ENCODE measurements around the gene RPGRIP1.
A peak's percentile ranks its signal among the peaks of the same experiment; 100 is the strongest.
"Not testable (repeated sequence)": the region's sequence is repeated elsewhere in the genome, so short reads cannot be mapped to it uniquely, and the experiment has no call there.

The RPGRIP1 gene

DNA sequence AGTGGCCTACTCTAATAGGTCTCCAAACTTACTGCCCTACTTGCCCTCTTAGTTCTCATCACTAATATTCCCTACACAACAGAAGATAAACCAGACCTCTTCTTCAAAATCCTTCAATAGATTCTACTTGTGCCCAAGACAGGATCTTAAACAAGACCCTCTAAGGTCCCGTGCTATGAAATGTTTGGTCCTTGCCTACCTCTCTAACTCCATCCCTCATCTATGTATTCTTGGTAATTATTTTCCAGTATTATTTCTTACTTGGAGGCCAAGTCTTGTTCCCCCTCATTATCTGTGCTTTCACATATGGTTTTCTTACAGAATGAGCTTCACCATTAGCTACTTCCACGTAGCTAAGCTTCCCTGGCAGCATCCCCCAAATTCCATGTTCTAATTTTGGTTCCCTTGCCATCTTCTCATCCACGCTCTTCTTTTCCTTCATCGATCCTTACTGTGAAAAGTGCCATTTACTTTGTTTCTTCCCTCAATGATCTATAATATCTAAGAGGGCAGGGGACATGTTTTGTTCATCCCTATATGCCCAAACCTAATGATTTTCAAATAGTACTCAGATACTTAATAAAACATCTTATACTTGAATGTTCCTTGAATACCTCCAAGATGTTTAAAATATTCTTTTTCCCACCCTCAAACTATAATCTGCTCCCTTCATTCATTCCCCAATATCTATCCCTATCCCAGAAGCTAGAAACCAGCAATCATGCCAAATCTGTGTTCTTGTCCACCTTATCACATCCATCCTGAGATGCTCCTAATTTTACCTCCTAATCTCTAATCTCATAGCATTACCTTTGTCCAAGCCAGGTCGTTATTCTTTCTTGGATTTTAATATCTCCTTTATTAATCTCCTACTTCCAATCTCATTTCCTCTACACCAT lies 20.7 kb upstream of the RPGRIP1 start:
- DNase-seq = no peak

DNA sequence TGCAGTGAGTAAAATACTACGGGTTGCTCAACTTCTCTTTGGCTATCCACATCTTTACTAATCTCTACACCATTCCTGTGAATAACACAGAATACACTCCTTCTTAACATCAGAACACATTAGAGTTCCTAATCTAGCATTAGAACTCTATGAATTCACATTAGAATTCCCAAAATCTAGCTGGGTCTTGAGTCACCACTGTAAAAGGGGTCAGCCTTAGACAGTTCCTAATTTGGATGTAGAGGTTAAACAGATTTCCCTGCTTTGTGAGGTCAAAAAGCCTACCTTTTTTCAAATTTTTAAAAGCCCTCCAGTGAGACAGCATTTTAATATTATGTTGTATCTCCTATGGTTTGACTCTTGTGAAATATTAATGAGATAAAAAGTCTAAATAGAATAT lies 18.1 kb upstream of the RPGRIP1 start:
- no peak for DNase-seq

DNA sequence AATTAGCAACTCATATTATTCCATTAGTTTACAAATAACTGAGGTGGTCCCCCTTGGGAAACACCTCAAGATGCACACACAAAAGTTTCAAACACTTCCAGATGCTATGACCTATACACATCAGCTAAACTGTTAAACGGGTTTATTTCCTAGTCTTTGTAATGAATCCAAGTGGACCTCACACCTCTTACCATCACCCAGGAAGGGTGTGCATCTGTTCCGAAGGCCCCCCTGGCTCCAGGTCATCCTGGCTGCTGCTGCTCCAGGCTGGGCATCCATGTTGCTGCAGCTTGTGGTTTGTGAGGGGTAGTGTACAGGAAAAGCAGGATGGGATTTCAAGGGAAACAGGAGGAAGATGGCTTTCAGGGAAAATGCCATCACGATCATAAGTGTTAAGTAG lies 17.5 kb upstream of the RPGRIP1 start:
- no peak for DNase-seq

DNA sequence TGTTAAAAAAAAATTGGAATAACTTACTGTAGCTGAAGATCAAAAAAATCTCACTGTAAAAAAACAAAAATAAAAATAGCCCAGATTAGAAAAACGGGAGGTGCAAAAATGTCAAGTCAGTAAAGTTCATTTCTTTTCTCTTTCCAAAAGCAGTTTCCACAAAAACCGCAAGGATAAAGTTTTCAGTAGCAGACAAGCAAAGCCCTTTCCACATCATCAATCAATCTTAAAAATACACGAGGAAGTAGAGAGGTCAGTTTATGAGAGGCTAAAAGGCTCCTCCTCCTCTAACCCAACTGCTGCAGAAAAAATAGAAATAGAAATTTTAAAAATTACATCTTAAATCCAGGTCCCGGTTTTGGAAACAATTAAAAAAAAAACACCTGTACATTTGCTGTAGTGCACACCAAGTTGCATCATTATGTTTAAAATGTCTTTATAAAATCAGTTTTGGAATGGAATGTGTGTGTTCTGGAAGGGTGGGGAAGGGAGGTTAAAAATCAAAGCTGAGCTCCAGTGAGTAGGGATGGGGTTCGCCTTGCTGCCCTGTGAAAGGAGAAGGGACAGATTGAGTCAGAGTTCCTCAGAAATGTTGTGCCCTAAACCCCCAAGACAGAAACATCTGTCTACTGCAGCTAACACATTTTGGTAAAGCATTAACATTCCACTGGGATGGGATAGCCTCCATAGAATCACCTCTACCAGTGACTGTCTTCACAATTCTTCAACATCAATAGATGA lies 16.4 kb upstream of the RPGRIP1 start:
- no peak for DNase-seq

DNA sequence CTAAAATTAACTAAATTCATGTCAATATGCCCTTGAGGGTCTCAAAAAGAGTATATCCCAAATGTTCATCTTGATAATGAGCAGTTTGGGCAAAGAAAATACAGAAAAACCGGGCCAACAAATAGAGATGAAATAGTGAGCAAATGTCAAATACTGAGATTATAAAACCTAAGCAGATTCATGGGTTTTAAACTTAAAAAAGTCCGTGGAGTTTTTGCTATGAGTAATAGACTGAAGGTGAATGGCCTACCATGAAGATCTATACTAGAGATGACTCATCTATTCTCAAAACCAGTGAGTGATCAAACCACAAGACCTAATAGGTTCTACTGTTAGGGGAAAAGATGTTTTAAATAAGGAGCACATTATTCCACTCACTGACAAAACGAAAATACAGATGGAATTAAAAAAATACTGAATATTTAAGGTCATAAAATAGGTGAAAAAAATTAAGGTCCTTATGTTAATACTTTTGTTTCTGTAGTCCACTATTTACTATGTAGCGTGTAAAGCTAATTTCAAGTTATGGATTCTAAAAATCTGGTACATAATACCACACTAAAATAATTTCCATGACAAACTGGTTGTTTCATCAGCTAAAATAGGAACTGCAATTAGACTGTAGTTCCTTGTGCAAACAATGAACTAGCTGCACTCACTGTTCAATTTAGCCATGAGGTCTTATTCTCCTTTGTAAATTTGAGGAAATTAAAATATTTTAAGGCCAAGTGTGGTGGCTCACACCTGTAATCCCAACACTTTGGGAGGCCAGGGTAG lies 15.7 kb upstream of the RPGRIP1 start:
- no peak for DNase-seq

DNA sequence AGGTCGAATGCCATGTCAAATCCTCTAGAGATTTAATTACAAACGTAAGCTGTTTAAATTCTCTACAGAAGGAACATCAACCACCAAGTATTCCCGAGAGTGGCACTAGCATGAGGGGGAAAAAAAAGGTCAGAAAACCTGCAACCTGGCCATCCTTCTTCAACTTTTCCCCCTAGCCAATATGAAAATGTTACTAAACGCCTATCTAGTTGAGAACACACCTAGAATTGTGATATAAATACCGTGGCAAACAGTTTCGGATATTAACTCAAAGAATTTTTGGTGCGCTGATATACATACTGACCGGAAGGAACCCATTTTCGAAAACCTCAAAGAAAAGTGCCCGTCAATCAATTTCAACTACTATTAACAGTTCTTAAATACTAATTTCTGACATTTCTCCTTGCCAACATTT lies 12.4 kb upstream of the RPGRIP1 start:
- no peak for DNase-seq

DNA sequence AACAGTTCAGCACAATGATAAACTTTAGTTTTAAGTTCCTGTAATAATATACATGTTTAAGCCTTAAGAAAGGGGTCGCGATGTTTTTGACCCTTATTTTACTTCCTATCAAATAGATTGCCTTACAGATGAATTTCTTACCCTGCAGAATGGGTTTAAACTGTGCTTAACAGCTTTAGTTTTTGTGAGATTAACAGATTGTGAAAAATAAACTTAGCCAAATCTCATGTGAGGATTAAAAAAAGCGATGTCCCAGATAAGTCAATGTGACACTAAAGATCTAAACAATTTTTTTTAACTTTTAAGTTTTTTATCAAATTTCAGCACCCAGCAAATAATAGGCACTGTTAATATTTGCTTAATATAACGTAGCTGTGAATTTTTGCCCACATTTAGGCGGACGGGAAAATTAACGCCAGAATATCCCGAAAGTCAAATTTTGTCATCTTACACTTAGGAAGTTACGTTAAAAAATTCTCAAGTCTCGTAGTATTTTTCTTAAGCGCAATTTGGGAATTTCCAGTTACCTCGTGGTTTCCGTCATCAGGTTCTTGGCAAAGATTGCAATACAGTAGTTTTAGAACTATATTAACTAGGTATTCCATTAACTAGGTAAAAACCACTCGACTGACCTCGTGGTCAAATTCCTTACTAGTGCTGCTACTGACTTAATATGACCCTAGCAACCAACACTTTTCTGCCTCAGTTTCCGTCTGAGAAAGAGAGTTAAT lies 11.8 kb upstream of the RPGRIP1 start:
- no peak for DNase-seq

DNA sequence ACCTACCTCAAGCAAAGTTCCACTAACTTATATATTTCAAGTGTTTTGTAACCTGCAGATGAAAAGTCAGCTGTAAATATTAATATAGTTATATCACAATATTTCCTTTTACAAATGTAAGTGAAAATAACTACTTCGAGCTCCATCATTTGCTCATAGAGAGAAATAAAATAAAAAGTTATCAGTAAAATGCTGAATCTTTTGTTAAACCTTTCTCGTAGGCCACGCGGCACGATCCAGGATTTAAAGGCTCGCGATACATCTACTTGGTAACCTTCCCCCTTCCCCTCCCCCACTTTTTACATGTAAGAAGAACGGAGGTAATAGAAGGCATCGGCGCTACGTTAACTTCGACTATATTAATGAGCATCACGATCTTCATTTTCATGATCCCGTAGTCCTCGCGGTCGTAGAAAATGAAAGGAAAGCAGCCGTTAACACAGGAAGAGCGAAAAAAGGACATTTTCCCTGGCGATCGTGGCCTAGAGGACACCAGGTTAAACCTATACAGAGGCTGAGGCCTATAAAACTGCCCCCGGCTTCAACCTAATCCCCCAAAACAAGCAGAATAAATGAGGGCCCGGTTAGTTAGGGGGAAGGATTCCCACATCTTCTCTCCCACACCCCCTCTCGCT lies 11.1 kb upstream of the RPGRIP1 start:
- no peak for DNase-seq

DNA sequence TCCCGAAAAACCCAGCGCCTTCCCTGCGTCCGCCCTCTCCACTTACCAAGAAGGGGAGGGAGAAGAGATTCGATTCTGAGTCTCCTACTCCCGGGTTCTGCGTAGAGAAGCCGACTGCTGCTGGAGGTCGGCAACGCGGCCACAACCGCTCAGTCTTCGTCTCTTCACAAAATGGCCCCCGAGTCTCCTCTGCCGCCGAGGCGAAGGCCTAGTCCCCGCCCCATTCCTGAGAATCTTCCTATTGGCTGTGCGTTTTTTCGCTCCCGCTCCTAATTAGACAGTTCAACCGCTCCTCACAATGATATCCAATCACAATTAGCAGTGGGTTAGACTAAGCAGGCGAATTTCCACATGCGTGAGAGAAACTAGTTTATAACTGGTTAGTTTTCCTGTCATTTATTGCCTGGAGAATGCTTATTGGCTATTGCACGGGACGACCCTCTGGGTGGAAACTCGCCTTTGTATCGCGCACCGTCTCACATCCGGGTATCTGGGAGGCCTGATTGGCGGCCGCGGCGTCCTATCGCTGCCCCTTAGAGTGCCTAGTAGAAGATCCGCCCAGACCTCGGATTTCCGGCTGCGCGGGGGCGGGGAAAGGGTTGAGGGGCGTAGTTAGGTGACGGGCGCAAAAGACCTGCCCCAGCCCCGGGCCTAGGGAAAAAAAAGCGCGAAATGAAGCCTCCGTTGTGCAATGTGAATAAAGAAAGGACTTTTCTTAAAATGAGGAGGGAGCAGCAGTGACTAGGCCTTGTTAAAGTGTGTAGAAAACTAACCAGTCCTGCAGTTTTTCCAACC lies 10.4 kb upstream of the RPGRIP1 start, which contains the start of gene HNRNPC:
Gene HNRNPC, minus strand, starts transcription at position 191 of the 795 bp plus-strand sequence. CDS start 35,249 bp downstream, outside the sequence.
- peak; percentile 100 for DNase-seq

DNA sequence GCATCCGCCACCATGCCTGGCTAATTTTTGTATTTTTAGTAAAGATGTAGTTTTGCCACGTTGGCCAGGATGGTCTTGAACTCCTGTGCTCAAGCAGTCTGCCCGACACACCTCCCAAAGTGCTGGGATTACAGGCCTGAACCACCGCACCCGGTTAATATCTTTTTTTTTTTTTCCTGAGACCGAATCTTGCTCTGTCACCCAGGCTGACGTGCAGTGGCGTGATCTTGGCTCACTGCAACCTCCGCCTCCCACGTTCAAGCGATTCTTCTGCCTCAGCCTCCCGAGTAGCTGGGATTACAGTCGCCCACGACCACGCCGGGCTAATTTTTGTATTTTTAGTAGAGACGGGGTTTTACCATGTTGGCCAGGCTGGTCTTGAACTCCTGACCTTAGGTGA lies 7.2 kb upstream of the RPGRIP1 start:
- not testable (repeated sequence) for DNase-seq

DNA sequence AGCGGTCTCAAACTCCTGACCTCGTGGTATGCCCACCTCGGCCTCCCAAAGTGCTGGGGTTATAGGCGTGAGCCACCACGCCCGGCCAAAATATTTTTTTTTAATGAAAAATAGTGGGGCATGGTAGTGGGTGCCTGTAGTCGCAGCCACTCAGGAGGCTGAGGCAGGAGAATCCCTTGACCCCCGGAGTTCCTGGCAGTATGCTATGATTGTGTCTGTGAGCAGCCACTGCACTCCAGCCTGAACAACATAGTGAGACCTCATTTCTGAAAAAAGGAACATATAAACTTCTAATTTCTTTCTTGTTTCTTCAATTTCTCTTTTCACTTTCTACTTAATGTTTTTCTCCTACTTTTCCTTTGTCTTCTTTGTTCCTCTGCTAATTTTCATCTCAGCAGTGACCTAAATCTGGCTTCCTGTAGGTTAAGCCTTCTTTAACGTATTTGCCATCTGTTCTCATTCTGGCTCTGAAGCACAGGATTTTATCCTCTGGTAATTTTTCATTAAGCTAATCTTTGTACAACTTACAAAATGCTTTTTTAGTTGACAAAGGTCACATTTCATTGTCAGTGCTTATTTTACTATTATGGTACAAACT lies 4.5 kb upstream of the RPGRIP1 start:
- no peak for DNase-seq

DNA sequence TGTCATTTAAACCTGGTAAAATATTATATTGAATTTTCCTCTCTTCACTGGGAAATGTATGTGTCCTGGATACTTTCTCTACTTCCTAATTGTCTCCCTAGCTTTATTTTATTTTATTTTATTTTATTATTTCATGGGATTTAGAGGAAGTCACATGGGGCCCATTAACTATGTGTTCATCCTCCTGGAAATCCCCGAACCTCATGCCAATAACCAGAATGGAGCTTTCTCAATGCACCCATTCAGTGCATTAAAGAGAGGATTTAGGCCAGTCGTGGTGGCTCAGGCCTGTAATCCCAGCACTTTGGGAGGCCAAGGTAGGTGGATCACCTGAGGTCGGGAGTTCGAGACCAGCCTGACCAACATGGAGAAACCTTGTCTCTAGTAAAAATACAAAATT lies 1.3 kb upstream of the RPGRIP1 start:
- no peak for DNase-seq

DNA sequence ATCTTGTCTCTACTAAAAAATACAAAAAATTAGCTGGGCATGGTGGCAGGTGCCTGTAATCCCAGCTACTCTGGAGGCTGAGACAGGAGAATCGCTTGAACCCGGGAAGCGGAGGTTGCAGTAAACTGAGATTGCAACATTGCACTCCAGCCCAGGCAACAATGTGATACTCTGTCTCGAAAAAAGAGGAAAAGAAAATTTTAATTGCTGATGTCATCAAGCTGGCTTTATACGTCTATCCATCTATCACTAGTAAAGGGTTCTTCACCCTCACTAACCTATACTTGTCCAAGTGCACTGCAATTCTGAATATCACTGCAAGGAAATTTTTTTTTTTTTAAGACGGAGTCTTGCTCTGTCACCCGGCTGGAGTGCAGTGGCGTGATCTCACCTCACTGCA lies 2.0 kb downstream of the RPGRIP1 start:
- not testable (repeated sequence) for DNase-seq

DNA sequence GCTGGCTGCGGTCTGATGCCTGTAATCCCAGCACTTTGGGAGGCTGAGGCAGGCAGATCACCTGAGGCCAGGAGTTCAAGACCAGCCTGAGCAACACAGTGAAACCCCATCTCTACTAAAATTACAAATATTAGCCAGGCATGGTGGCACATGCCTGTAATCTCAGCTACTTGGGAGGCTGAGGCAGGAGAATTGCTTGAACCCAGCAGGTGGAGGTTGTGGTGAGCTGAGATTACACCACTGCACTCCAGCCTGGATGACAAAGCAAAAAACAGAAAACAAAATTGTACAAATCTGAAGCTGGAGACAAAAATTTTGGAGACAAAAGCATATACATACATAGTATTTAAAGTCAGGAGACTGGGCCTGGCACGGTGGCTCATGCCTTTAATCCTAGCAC lies 6.6 kb downstream of the RPGRIP1 start:
- not testable (repeated sequence) for DNase-seq

DNA sequence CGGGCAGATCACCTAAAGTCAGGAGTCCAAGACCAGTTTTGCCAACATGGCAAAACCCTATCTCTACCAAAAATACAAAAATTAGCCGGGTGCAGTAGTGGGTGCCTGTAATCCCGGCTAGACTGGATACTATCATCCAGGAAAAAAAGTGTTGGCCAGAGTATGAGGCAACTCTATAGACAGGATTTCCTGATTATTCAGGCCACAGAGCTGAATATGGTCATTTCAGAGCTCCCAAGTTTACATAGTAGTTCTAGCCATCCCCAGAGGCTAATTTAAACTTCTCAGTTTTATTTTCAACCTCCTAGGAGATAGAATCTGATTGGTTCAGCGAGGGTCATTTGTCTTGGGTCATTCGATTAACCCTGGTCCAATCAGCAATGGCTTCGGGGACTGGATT lies 7.3 kb downstream of the RPGRIP1 start:
- no peak for DNase-seq

DNA sequence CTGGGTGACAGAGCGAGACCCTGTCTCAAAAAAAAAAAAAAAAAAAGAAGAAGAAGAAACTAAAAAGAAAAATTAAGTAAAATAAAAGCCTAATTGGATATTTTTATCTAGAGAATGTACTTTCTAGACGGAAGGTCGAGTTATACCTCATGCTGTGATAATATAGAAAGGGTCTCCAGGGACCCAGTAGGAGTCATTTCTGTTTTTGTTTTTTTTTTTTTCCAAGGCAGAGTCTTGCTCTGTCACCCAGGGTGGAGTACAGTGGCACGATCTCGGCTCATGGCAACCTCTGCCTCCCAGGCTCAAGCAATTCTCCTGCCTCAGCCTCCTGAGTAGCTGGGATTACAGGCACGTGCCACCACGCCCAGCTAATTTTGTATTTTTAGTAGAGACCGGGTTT lies 14.1 kb downstream of the RPGRIP1 start:
- DNase-seq = not testable (repeated sequence)

DNA sequence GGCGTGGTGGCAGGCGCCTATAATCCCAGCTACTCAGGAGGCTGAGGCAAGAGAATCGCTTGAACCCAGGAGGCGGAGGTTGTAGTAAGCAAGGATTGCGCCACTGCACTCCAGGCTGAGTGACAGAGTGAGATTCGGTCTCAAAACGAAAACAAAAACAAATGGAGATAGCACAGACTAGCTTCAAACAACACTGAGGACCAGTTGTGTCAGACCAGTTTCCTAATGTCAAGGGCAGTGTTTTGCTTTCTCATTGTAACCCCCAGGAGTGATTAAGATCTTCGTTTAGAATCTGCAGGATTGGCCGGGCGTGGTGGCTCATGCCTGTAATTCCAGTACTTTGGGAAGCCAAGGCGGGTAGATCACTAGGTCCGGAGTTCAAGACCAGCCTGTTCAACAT lies 18.5 kb downstream of the RPGRIP1 start:
- DNase-seq = no peak

DNA sequence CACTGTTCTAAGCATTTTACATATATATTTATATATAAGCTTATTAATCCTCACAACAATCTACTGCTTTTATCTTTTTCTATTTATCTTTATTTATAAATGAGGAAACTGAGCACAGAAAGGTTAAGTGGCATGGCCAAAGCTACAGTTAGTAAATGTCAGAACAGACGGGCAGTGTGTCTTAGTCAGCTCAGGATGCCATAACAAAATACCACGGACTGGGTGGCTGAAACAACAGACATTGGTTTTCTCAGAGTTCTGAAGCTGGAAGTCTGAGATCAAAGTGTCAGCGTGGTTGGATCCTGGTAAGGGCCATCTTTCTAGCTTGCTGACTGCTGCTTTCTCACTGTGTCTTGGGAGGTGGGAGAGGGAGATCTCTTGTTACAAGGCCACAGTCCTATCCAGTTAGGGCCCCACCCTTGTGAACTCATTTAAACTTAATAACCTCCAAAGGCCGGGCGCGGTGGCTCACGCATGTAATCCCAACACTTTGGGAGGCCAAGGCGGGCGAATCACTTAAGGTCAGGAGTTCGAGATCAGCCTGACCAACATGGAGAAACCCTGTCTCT lies 19.8 kb downstream of the RPGRIP1 start:
- DNase-seq = no peak

DNA sequence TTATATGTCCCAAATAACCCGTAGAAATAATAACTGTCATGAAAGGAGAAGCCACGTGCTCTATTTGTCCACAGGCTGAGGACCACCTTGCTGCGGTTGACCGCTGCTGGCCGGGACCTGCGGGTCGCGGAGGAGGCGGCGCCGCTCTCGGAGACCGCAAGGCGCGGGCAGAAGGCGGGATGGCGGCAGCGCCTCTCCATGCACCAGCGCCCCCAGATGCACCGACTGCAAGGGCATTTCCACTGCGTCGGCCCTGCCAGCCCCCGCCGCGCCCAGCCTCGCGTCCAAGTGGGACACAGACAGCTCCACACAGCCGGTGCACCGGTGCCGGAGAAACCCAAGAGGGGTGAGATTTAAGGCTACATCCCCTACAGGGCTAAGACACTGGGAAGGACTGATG lies 21.0 kb downstream of the RPGRIP1 start:
- DNase-seq = peak in 1 of 2 experiments; percentile 2

All from activated CD4-positive, alpha-beta T cell treated with anti-CD3 and anti-CD28 coated beads, Interleukin-2, amount 50 U/mL, for 4 hours (primary cell).